KMS-11 (cell line): Measurements from ENCODE around the gene AGPAT1.
A peak's percentile ranks its signal among the peaks of the same experiment; 100 is the strongest.

Experiments used
- H2AFZ ChIP-seq: fragments of 200-600 bp; sonication (generic); 2 replicates; pipeline ENCODE4 v1.6.1; 2016; ENCODE audit warnings: antibody characterized with exemption, mixed run types, low read depth
- H3K27ac ChIP-seq: fragments of 200-600 bp; sonication (generic); 2 replicates; pipeline ENCODE4 v1.6.1; 2016; ENCODE audit warnings: mild to moderate bottlenecking, mixed run types
- H3K27me3 ChIP-seq: fragments of 200-600 bp; sonication (generic); 2 replicates; pipeline ENCODE4 v1.6.1; 2017; ENCODE audit warnings: mild to moderate bottlenecking, low read depth, mixed run types, moderate library complexity; ENCODE audit not compliant: insufficient read depth
- H3K36me3 ChIP-seq: fragments of 200-600 bp; sonication (generic); 2 replicates; pipeline ENCODE4 v1.6.1; 2017; ENCODE audit warnings: mild to moderate bottlenecking, mixed run types; ENCODE audit not compliant: insufficient read depth
- H3K4me1 ChIP-seq: fragments of 200-600 bp; sonication (generic); 2 replicates; pipeline ENCODE4 v1.6.1; 2016; ENCODE audit warnings: mild to moderate bottlenecking, low read depth, mixed run types; ENCODE audit not compliant: poor library complexity, severe bottlenecking
- H3K4me2 ChIP-seq: fragments of 200-600 bp; sonication (generic); 2 replicates; pipeline ENCODE4 v1.7.0; 2016; ENCODE audit warnings: mild to moderate bottlenecking, mixed run types
- H3K4me3 ChIP-seq: fragments of 200-600 bp; sonication (generic); IDR thresholded peaks from 2 replicates; pipeline ENCODE4 v1.6.1; 2017; ENCODE audit warnings: low read depth, low read length, mixed read lengths; ENCODE audit not compliant: insufficient read depth
- H3K79me2 ChIP-seq: fragments of 200-600 bp; sonication (generic); 2 replicates; pipeline ENCODE4 v1.6.1; 2016; ENCODE audit warnings: low read depth, mixed run types; ENCODE audit not compliant: insufficient read depth
- H3K9ac ChIP-seq: fragments of 200-600 bp; sonication (generic); 2 replicates; pipeline ENCODE4 v1.6.1; 2016; ENCODE audit warnings: mild to moderate bottlenecking, mixed run types
- H4K20me1 ChIP-seq: fragments of 200-600 bp; sonication (generic); 2 replicates; pipeline ENCODE4 v1.6.1; 2016; ENCODE audit warnings: mild to moderate bottlenecking, mixed run types; ENCODE audit not compliant: insufficient read depth
- CTCF ChIP-seq: fragments of 200-600 bp; sonication (generic); conservative IDR thresholded peaks from 2 replicates; pipeline ENCODE4 v1.6.1; 2017; ENCODE audit warnings: low read depth, mild to moderate bottlenecking, antibody characterized with exemption, low read length, moderate library complexity, mixed read lengths

The AGPAT1 gene

GRCh38 chr6:32133786-32134185 lies 42.1 kb downstream of the AGPAT1 start:
- Histone ChIP-seq H3K4me3 (no peak overlapping the region), H3K9ac (no peak overlapping the region), H3K4me1 (peaks cover 7% of the 10 kb centered on the region), H3K36me3 (no peaks in the 10 kb centered on the region), H3K27ac (no peak overlapping the region), H2AFZ (no peak overlapping the region), H3K4me2 (no peak overlapping the region), H3K27me3 (no peaks in the 10 kb centered on the region), H4K20me1 (no peaks in the 10 kb centered on the region), H3K79me2 (no peaks in the 10 kb centered on the region; the same call in 1 of the 2 replicates)
- no peak for TF ChIP-seq CTCF

GRCh38 chr6:32132110-32132509 lies 43.8 kb downstream of the AGPAT1 start:
- no peak overlapping the region for H2AFZ ChIP-seq

GRCh38 chr6:32131439-32131948 lies 44.4 kb downstream of the AGPAT1 start:
- Histone ChIP-seq H3K4me1 (peaks cover 20% of the 10 kb centered on the region), H3K4me2 (no peak overlapping the region), H3K27me3 (no peaks in the 10 kb centered on the region)

More at GRCh38 chr6:32132110-32132509, 43.8 kb downstream of the AGPAT1 start:
- no peaks in the 10 kb centered on the region for H3K27me3 ChIP-seq
- no peak for TF ChIP-seq CTCF
- no peak overlapping the region for H3K4me3 ChIP-seq
- H3K4me1 ChIP-seq, result peaks cover 14% of the 10 kb centered on the region
- H3K4me2 ChIP-seq, result no peak overlapping the region
- H3K9ac ChIP-seq, result no peak overlapping the region
- H3K36me3 ChIP-seq, result no peaks in the 10 kb centered on the region
- H3K27ac ChIP-seq, result no peak overlapping the region
- no peaks in the 10 kb centered on the region for H4K20me1 ChIP-seq
- H3K79me2 ChIP-seq, result peaks cover 5% of the 10 kb centered on the region

GRCh38 chr6:32129297-32130088 lies 46.4 kb downstream of the AGPAT1 start:
- no peaks in the 10 kb centered on the region; the same call in 1 of the 2 replicates for H3K36me3 ChIP-seq
- peak overlapping the region; percentile 46 for H3K9ac ChIP-seq
- H3K4me2 ChIP-seq, result peak overlapping the region; percentile 92
- peak overlapping the region; percentile 38; the same call in 1 of the 2 replicates for H3K27ac ChIP-seq
- TF ChIP-seq CTCF, result no peak
- H4K20me1 ChIP-seq, result no peaks in the 10 kb centered on the region
- H3K4me1 ChIP-seq, result peaks cover 22% of the 10 kb centered on the region
- H3K79me2 ChIP-seq, result peaks cover 13% of the 10 kb centered on the region
- no peak overlapping the region for H3K4me3 ChIP-seq
- no peaks in the 10 kb centered on the region for H3K27me3 ChIP-seq
- H2AFZ ChIP-seq, result peak overlapping the region; percentile 65; the same call in 1 of the 2 replicates

More at GRCh38 chr6:32131439-32131948, 44.4 kb downstream of the AGPAT1 start:
- Histone ChIP-seq H4K20me1 (no peaks in the 10 kb centered on the region), H3K4me3 (no peak overlapping the region), H2AFZ (no peak overlapping the region), H3K27ac (no peak overlapping the region), H3K36me3 (no peaks in the 10 kb centered on the region), H3K9ac (no peak overlapping the region), H3K79me2 (peaks cover 11% of the 10 kb centered on the region)
- no peak for TF ChIP-seq CTCF
